HFF-Myc (cell line): ENCODE measurements around the gene GNG4.
A peak's percentile ranks its signal among the peaks of the same experiment; 100 is the strongest.
"Not testable (repeated sequence)": the region's sequence is repeated elsewhere in the genome, so short reads cannot be mapped to it uniquely, and the experiment has no call there.

ENCODE experiments used
- DNase-seq: peaks from one replicate; pipeline ENCODE4 v3.0.0-alpha.2; 2011; ENCODE audit warnings: low read depth; ENCODE audit errors: extremely low read depth
- H3K4me3 ChIP-seq: replicated peaks from 2 replicates; pipeline ENCODE4 v1.5.1; 2011; ENCODE audit warnings: low read depth, mild to moderate bottlenecking, control low read depth, low read length
- TF ChIP-seq, protein P1 (sequence below): IDR thresholded peaks from 2 replicates; pipeline ENCODE4 v1.5.1; 2012; ENCODE audit warnings: mild to moderate bottlenecking, low read depth, low read length, control low read depth; ENCODE audit errors: missing control alignments

GNG4 gene

DNA sequence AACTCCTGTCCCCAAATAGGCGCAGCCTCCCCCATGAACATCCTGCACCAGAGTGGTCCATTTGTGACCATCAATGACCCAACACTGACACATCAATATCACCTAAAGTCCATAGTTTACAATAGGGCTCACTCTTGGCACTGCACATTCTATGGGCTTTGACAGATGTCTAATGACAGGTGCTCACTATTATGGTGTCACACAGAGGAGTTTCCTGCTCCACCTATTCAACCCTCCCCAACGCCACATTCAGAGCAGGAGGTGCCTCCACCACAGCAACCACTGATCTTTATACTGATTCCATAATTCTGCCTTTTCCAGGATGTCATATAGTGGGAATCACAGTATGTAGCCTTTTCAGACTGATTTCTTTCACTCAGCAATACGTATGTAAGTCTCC, 24.2 kb downstream of the GNG4 start:
- TF ChIP-seq, protein P1, sequence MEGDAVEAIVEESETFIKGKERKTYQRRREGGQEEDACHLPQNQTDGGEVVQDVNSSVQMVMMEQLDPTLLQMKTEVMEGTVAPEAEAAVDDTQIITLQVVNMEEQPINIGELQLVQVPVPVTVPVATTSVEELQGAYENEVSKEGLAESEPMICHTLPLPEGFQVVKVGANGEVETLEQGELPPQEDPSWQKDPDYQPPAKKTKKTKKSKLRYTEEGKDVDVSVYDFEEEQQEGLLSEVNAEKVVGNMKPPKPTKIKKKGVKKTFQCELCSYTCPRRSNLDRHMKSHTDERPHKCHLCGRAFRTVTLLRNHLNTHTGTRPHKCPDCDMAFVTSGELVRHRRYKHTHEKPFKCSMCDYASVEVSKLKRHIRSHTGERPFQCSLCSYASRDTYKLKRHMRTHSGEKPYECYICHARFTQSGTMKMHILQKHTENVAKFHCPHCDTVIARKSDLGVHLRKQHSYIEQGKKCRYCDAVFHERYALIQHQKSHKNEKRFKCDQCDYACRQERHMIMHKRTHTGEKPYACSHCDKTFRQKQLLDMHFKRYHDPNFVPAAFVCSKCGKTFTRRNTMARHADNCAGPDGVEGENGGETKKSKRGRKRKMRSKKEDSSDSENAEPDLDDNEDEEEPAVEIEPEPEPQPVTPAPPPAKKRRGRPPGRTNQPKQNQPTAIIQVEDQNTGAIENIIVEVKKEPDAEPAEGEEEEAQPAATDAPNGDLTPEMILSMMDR, result no peak
- no peak for DNase-seq
- no peak overlapping the region for H3K4me3 ChIP-seq

DNA sequence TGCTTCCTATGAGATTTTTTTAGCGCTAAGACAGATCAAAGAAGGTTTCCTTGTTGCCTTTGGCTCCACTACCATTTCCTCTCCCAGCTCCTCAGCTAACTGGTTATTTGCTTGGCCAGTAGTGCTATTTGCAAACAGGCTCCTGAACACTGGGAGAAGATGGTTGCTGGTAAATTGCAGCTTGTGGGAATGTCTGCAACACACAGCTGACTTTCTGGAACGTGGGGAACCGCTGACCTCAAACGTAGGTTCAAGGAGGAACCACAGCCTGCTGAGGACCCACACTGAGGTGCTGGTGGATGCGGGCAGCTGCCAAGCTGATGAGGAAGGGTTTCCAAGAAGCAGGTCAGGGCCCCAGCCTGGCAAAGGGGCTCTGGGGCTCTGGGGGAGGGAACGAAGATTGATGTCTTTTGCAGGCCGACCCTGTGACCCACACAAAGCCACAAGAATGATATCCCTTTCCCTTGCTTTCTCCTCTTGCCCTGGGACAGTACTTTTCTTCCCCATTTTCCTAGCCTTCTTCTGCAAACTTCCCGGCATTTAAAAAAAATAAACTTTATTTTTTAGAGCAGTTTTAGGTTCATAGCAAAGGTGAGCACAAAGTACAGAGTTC, 24.8 kb downstream of the GNG4 start:
- TF ChIP-seq, protein P1, result no peak
- no peak for DNase-seq
- H3K4me3 ChIP-seq, result no peak overlapping the region

DNA sequence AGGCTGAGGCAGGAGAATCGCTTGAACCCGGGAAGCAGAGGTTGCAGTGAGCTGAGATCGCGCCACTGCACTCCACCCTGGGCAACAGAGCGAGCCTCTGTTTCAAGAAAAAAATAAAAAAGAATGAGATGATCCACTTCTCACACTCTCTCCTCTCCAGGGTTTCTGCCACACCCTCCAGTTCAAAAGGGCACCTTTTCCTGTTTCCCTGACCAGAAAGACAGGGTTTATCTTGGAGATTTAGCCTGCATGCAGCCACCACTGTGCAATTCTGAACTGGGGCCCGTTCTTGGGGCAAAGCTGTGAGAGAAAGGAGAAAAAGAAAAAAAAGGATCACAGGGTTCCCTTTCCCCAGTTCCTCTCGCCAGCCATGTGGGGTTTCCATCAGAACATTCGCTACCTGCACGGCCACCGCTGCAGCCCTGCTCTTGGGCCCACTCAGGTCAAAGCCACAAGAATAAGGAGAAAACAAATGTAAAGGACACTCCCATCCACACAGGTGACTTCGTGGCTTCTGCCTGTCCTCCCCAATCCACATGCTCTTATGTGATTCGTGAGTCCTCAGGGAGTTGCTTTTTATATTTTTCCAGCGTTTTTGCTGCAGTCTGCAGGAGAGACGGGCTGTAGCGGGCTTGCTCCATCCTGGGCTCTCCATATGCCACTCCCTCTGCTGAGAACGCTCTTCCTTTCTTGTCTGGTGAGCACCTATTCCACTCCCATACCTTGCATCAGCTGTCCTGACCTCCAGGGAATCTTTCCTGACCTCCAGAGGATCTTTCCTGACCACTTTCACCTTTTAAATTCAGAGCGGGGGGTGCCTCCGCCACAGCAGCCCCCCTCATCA, 26.4 kb downstream of the GNG4 start:
- TF ChIP-seq, protein P1, result no peak
- H3K4me3 ChIP-seq, result no peak overlapping the region
- DNase-seq, result no peak

DNA sequence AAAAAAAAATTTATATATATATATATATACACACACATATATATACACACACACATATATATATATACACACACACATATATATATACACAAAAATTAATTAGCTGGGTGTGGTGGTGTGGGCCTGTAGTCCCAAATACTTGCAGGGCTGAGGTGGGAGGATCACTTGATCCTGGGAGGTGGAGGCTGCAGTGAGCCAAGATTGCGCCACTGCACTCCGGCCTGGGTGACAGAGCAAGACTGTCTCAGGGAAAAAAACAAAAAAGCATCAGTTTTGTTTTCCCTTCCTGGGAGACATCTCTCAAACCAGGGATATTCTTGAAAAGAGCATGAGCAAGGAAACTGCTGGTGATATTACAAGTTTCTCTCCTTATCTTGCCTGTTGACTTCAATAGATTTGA, 30.4 kb downstream of the GNG4 start:
- not testable (repeated sequence) for DNase-seq, H3K4me3 ChIP-seq

DNA sequence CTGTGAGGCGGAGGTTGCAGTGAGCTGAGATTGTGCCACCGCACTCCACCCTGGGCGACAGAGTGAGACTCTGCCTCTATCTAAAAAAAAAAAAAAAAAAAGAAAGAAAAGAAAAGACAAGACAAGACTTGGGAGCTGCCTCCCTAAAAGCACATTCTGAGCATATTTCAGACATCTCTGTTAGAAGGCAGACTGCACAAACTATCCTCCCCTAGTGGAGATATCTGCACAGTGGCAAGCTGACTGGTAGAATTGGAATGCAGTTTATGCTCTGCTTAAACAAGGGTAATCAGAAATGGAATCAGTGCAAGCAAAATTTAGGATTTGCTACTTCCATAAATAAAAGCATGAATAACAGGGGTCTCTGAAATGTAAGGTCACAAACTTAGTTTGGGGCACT, 31.8 kb downstream of the GNG4 start:
- no peak overlapping the region for H3K4me3 ChIP-seq
- TF ChIP-seq, protein P1, result peak; percentile 33
- peak; percentile 10 for DNase-seq

DNA sequence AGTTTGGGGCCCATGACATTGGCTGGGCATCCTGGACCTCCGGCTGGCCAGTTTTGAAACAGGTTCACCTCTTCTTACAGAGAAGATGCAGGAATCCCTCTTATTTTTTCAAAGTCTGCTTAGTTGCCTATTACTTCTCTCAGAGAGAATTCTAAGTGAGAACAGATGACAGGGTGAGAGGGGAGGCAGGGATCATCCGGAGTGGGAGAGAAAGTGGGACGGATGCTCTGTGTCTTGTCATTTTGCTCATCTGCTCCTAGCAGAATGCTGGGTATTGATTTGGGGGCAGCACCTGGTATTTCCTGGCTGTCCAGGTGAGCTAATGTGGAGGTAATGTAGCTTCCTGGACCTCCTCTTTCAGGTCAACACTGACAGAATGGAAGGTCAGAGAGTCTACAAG, 32.4 kb downstream of the GNG4 start:
- TF ChIP-seq, protein P1, result no peak
- no peak overlapping the region for H3K4me3 ChIP-seq
- DNase-seq, result no peak

DNA sequence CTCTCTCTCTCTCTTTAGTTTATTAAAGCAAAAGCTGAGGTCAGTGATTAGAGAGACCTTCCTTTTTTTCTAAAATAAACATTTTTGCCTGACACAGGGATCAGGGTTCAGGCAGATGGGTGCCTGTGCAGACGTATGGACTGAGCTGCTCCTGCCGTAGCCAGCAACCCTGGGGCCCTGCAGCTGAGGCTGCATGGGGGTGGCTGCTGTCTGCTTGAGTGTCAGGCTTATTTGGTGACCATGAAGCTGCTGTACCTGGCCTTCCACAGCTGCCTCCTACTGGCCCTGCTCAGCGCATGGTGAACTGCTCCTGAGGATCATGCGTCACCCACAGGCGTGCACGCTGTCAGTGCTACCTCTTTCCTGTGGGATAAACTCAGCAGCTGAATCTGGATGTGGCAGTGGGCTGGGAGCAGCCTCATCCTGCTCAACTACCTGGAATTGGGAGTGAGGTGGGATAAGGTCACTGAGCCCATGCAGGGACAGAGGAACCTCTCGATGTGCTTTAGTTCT, 35.1 kb downstream of the GNG4 start:
- no peak for DNase-seq
- TF ChIP-seq, protein P1, result no peak
- no peak overlapping the region for H3K4me3 ChIP-seq
